ENCODE data around the gene ARFIP1.
"Not testable (repeated sequence)": the region's sequence is repeated elsewhere in the genome, so short reads cannot be mapped to it uniquely, and the experiment has no call there.

- TF ChIP-seq CTCF (IDR thresholded peaks at IDR 0.05 in 2 of 3, conservative IDR thresholded peaks at IDR 0.05 in 1 of 3; ENCODE audit: borderline replicate concordance in 1 of 3, insufficient read depth in 1 of 3, low read depth in 2 of 3, low read length in 2 of 3); ATF3 (IDR thresholded peaks at IDR 0.05); ZBTB33 (IDR thresholded peaks at IDR 0.05; ENCODE audit: extremely low read depth, insufficient replicate concordance, low read length); REST (IDR thresholded peaks at IDR 0.05; ENCODE audit: low read depth); RAD21 (IDR thresholded peaks at IDR 0.05; ENCODE audit: low read depth); POLR2AphosphoS5 (IDR thresholded peaks at IDR 0.05; ENCODE audit: low read depth, low read length); EGR1 (IDR thresholded peaks at IDR 0.05; ENCODE audit: low read depth); POLR2A (IDR thresholded peaks at IDR 0.05; ENCODE audit: borderline replicate concordance, extremely low read depth, insufficient read depth, insufficient read length); EZH2 (IDR thresholded peaks at IDR 0.05); JUND (IDR thresholded peaks at IDR 0.05); SP1 (IDR thresholded peaks at IDR 0.05; ENCODE audit: low read depth); ZNF274 (IDR thresholded peaks at IDR 0.05; ENCODE audit: low read depth, low read length); EZH2phosphoT487 (IDR thresholded peaks at IDR 0.05; ENCODE audit: borderline replicate concordance): not testable (repeated sequence)
Observed at GRCh38 chr4:152839729-152840128, 60.0 kb downstream of the ARFIP1 start.
